ENCODE measurements around the gene MYBPC1. TPM values are rescaled to one million over a fixed set of nuclear protein-coding genes. Genes with fewer than 3 reads are reported as not detected.

The MYBPC1 gene
- polyA plus RNA-seq, 1 of the 3 experiments (the other 2 are of a cell fraction): not detected

DNA sequence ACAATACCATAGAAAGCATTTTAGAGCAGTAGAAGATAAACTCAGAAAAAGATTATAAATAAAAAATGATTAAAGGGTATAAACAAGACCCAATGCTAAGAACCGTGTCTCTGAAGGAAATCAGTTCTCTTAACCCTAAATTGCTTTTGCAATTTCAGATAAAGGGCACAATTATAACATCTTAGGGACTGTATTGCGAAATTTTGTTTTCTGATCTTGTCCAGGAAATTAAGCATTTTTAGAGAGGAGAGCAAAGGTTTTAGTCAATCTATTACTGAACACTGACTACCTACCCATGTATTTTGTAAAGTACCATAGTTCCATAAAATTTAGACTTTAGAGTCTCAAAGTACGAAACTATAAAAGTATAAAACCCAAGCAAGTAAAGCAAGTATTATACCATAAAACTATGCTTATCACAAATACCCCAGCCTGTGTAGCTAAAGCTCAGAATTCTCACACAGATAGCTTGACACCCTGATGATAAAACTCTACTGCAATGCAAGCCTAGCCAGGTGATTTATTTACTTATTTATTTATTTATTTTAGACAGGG, 95.8 kb downstream of the MYBPC1 start:
- TF ChIP-seq, protein P1, sequence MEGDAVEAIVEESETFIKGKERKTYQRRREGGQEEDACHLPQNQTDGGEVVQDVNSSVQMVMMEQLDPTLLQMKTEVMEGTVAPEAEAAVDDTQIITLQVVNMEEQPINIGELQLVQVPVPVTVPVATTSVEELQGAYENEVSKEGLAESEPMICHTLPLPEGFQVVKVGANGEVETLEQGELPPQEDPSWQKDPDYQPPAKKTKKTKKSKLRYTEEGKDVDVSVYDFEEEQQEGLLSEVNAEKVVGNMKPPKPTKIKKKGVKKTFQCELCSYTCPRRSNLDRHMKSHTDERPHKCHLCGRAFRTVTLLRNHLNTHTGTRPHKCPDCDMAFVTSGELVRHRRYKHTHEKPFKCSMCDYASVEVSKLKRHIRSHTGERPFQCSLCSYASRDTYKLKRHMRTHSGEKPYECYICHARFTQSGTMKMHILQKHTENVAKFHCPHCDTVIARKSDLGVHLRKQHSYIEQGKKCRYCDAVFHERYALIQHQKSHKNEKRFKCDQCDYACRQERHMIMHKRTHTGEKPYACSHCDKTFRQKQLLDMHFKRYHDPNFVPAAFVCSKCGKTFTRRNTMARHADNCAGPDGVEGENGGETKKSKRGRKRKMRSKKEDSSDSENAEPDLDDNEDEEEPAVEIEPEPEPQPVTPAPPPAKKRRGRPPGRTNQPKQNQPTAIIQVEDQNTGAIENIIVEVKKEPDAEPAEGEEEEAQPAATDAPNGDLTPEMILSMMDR (IDR thresholded peaks at IDR 0.05): no peak
- TF ChIP-seq CHD2 (IDR thresholded peaks at IDR 0.05; ENCODE audit: low read length, partially characterized antibody): no peak
- TF ChIP-seq MXI1 (IDR thresholded peaks at IDR 0.05; ENCODE audit: low read depth, low read length): no peak
- no peak for TF ChIP-seq FOSL2 (IDR thresholded peaks at IDR 0.05; ENCODE audit: borderline replicate concordance, low read depth)
- TF ChIP-seq GATA2 (CRISPR knock-in tag; IDR thresholded peaks at IDR 0.05): no peak
- no peak for TF ChIP-seq JUND (IDR thresholded peaks at IDR 0.05)
- no peak for TF ChIP-seq POLR2AphosphoS5 (IDR thresholded peaks at IDR 0.05; ENCODE audit: low read depth, low read length)
- TF ChIP-seq SMC3 (IDR thresholded peaks at IDR 0.05; ENCODE audit: low read depth, low read length): no peak
- no peak for TF ChIP-seq EP300 (IDR thresholded peaks at IDR 0.05; ENCODE audit: borderline replicate concordance in 1 of 2, low read depth in 1 of 2, low read length in 1 of 2)
- no peak for TF ChIP-seq FOXM1 (IDR thresholded peaks at IDR 0.05; ENCODE audit: low read depth)
- TF ChIP-seq RXRA (IDR thresholded peaks at IDR 0.05; ENCODE audit: borderline replicate concordance, low read depth): no peak
- TF ChIP-seq TEAD4 (IDR thresholded peaks at IDR 0.05; ENCODE audit: borderline replicate concordance, insufficient read depth): no peak
- no peak for TF ChIP-seq FOXJ3 (CRISPR knock-in tag; IDR thresholded peaks at IDR 0.05)
- H3K9ac ChIP-seq: no peak overlapping the region
- no peaks in the 10 kb centered on the region for H3K36me3 ChIP-seq (replicated peaks in 1 of 2; ENCODE audit: control insufficient read depth in 1 of 2, insufficient read depth in 2 of 2, low read length in 1 of 2)
- no peak for DNase-seq
- H3K79me2 ChIP-seq (ENCODE audit: insufficient read depth): no peaks in the 10 kb centered on the region
- no peak overlapping the region for H3K4me2 ChIP-seq
- no peaks in the 10 kb centered on the region for H3K9me2 ChIP-seq
- no peak overlapping the region for H2AFZ ChIP-seq (ENCODE audit: low read depth)
- no peaks in the 10 kb centered on the region for H3K4me1 ChIP-seq (ENCODE audit: control insufficient read depth in 1 of 2, insufficient read depth in 2 of 2, low read depth in 1 of 2, low read length in 1 of 2)
- H3F3A ChIP-seq (replicated peaks; ENCODE audit: insufficient read depth): peaks cover 3% of the 10 kb centered on the region
- CTCF ChIA-PET: no interaction called here
- no peaks in the 10 kb centered on the region for H3K9me3 ChIP-seq
- 40% methylated on average over 3 of the region's 3 CpGs for WGBS (ENCODE audit: low lambda C conversion rate)
- no peaks in the 10 kb centered on the region for H3K27me3 ChIP-seq (ENCODE audit: insufficient read depth)
- no peak overlapping the region for H3K27ac ChIP-seq (ENCODE audit: low read depth in 2 of 2, low read length in 1 of 2)
- POLR2A ChIA-PET: no interaction called here
- no peaks in the 10 kb centered on the region for H4K20me1 ChIP-seq (ENCODE audit: insufficient read depth)
- no peak overlapping the region for H3K4me3 ChIP-seq (ENCODE audit: low read depth in 2 of 2, low read length in 1 of 2)

DNA sequence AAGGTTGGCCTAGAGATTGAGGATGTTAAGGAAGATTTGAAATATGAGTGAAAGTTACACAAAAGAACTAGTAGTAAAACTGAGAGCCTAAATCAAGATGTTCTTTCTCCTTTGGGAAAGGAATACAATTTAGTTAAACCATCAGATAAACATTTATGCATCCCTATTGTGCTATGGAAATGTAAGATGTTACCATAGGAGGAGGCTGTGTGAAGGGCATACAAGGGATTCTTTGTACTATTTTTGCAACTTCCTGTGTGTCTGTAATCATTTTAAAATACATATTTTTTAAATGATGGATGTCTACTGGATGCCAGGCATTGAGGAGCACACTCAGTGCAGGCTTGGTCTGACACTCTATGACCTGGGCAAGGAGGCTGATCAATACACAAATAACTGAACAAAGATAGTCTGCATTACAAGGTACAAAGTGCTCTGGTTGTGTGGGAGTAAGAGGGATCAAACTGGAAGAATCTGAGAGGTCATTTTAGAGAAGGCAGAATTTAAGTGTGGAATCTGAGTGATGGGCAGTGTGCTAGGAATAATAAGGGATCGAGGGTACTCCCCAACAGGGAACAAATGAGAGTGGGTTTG, 96.8 kb downstream of the MYBPC1 start:
- H3K9ac ChIP-seq: no peak overlapping the region
- H3K27ac ChIP-seq (ENCODE audit: low read depth in 2 of 2, low read length in 1 of 2): no peak overlapping the region
- no peaks in the 10 kb centered on the region for H3K79me2 ChIP-seq (ENCODE audit: insufficient read depth)
- no peaks in the 10 kb centered on the region for H3K36me3 ChIP-seq (replicated peaks in 1 of 2; ENCODE audit: control insufficient read depth in 1 of 2, insufficient read depth in 2 of 2, low read length in 1 of 2)
- H3K4me2 ChIP-seq: no peak overlapping the region
- WGBS (ENCODE audit: low lambda C conversion rate): 18% methylated on average over 1 of the region's 1 CpG
- no peaks in the 10 kb centered on the region for H4K20me1 ChIP-seq (ENCODE audit: insufficient read depth)
- no peaks in the 10 kb centered on the region for H3K9me2 ChIP-seq
- POLR2A ChIA-PET: interaction anchor here (0.6 kb wide), 1 partner anchor 239 kb away, joined by 7 read pairs; no protein-coding TSS in a partner anchor
- peaks cover 3% of the 10 kb centered on the region for H3F3A ChIP-seq (replicated peaks; ENCODE audit: insufficient read depth)
- H2AFZ ChIP-seq (ENCODE audit: low read depth): no peak overlapping the region
- DNase-seq: no peak
- H3K4me3 ChIP-seq (ENCODE audit: low read depth in 2 of 2, low read length in 1 of 2): no peak overlapping the region
- CTCF ChIA-PET: no interaction called here
- peaks cover 0 to 2% of the 10 kb centered on the region in 2 experiments; a peak in 1 of 4 replicates for H3K4me1 ChIP-seq (ENCODE audit: control insufficient read depth in 1 of 2, insufficient read depth in 2 of 2, low read depth in 1 of 2, low read length in 1 of 2)
- H3K9me3 ChIP-seq: no peaks in the 10 kb centered on the region
- no peaks in the 10 kb centered on the region for H3K27me3 ChIP-seq (ENCODE audit: insufficient read depth)
- TF ChIP-seq SIN3A (IDR thresholded peaks at IDR 0.05; ENCODE audit: borderline replicate concordance, low read depth, low read length) (no peak), EZH2phosphoT487 (IDR thresholded peaks at IDR 0.05; ENCODE audit: borderline replicate concordance, low read depth) (no peak), CHD2 (IDR thresholded peaks at IDR 0.05; ENCODE audit: low read length, partially characterized antibody) (no peak), FOXM1 (IDR thresholded peaks at IDR 0.05; ENCODE audit: low read depth) (no peak), MXI1 (IDR thresholded peaks at IDR 0.05; ENCODE audit: low read depth, low read length) (no peak), NRF1 (IDR thresholded peaks at IDR 0.05; ENCODE audit: low read depth, low read length) (no peak), RCOR1 (IDR thresholded peaks at IDR 0.05; ENCODE audit: low read length) (no peak), JUND (IDR thresholded peaks at IDR 0.05) (no peak), EP300 (IDR thresholded peaks at IDR 0.05; ENCODE audit: borderline replicate concordance in 1 of 2, low read depth in 1 of 2, low read length in 1 of 2) (no peak), POLR2AphosphoS5 (IDR thresholded peaks at IDR 0.05; ENCODE audit: low read depth, low read length) (no peak)
- TF ChIP-seq, protein P2, sequence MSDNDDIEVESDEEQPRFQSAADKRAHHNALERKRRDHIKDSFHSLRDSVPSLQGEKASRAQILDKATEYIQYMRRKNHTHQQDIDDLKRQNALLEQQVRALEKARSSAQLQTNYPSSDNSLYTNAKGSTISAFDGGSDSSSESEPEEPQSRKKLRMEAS (IDR thresholded peaks at IDR 0.05; ENCODE audit: low read depth): no peak
- TF ChIP-seq, protein P1 (IDR thresholded peaks at IDR 0.05): no peak
- TF ChIP-seq, protein P3, sequence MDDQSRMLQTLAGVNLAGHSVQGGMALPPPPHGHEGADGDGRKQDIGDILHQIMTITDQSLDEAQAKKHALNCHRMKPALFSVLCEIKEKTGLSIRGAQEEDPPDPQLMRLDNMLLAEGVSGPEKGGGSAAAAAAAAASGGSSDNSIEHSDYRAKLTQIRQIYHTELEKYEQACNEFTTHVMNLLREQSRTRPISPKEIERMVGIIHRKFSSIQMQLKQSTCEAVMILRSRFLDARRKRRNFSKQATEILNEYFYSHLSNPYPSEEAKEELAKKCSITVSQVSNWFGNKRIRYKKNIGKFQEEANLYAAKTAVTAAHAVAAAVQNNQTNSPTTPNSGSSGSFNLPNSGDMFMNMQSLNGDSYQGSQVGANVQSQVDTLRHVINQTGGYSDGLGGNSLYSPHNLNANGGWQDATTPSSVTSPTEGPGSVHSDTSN (IDR thresholded peaks at IDR 0.05): no peak
- TF ChIP-seq, protein P4, sequence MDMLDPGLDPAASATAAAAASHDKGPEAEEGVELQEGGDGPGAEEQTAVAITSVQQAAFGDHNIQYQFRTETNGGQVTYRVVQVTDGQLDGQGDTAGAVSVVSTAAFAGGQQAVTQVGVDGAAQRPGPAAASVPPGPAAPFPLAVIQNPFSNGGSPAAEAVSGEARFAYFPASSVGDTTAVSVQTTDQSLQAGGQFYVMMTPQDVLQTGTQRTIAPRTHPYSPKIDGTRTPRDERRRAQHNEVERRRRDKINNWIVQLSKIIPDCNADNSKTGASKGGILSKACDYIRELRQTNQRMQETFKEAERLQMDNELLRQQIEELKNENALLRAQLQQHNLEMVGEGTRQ (IDR thresholded peaks at IDR 0.05; ENCODE audit: borderline replicate concordance, low read depth, low read length): no peak

All from SK-N-SH (cell line).